Breast epithelium (tissue), 4 donors: Measurements from ENCODE around the gene TSKS. TPM values are rescaled to one million over a fixed set of nuclear protein-coding genes. Genes with fewer than 3 reads are reported as not detected.
A peak's percentile ranks its signal among the peaks of the same experiment; 100 is the strongest.

Experiments
- DNase-seq, 2 donors: peaks; one replicate each; pipeline ENCODE4 v3.0.0-alpha.2; 2019; ENCODE audit warnings: low spot score in 2 of 2
- H3K27ac ChIP-seq, 2 donors: fragments of 200-600 bp; sonication (generic) in 1 of 2; one replicate each; pipeline ENCODE4 v1.5.1; 2016 to 2019; ENCODE audit warnings: mild to moderate bottlenecking in 1 of 2
- H3K27me3 ChIP-seq, 2 donors: fragments of 200-600 bp; sonication (generic) in 1 of 2; one replicate each; pipeline versions ENCODE4 v1.5.1 to v1.6.0; 2017 to 2019; ENCODE audit warnings: control low read depth in 1 of 2, mild to moderate bottlenecking in 1 of 2
- H3K36me3 ChIP-seq: fragments of 200-600 bp; one replicate; pipeline ENCODE4 v1.5.1; 2019
- H3K4me1 ChIP-seq, 2 donors: fragments of 200-600 bp; sonication (generic); one replicate each; pipeline ENCODE4 v1.5.1; 2016 to 2019; ENCODE audit warnings: control low read depth in 1 of 2
- H3K4me3 ChIP-seq, 3 donors: fragments of 200-600 bp; sonication (generic); 1 replicate in 2 of 3; 2 replicates in 1 of 3; pipeline ENCODE4 v1.5.1; 2016 to 2019; ENCODE audit warnings: mild to moderate bottlenecking in 3 of 3, moderate library complexity in 2 of 3
- H3K9me3 ChIP-seq, 2 donors: fragments of 200-600 bp; sonication (generic) in 1 of 2; one replicate each; pipeline ENCODE4 v1.5.1; 2016 to 2019; ENCODE audit warnings: control low read depth in 1 of 2
- CTCF ChIP-seq, 3 donors: fragments of 450-650 bp; IDR thresholded peaks; one replicate each; pipeline ENCODE4 v1.5.1; 2016 to 2017; ENCODE audit warnings: antibody characterized with exemption in 3 of 3, mild to moderate bottlenecking in 3 of 3, moderate library complexity in 3 of 3
- POLR2A ChIP-seq: fragments of 450-650 bp; IDR thresholded peaks from one replicate; pipeline ENCODE4 v1.6.1; 2016; ENCODE audit warnings: antibody characterized with exemption, mild to moderate bottlenecking, moderate library complexity
- POLR2AphosphoS5 ChIP-seq, 3 donors: sonication (generic); formaldehyde crosslinking; IDR thresholded peaks; one replicate each; pipeline ENCODE4 v1.6.1; 2017; ENCODE audit warnings: antibody characterized with exemption in 3 of 3
- intact Hi-C: fragments of 100-400 bp; cut with DNase I; formaldehyde crosslinking; loops from one replicate; pipeline ENCODE4 v1.15.1; 2023; ENCODE audit warnings: low total_unique reads
- total RNA-seq, 3 donors: library from RNA; depleted of rRNA; stranded (reverse); fragments of >200 nt; gene quantifications; one replicate each; pipeline ENCODE4 v1.1.0, GENCODE V29; 2016

Gene TSKS
- total RNA-seq, 3 donors from 2014 or later: 0.33 to 0.96 TPM; not detected in 1

GRCh38 chr19:49749771-49750170 is 13.3 kb downstream of the TSKS start:
- Histone ChIP-seq H3K27me3 (no peaks in the 10 kb centered on the region), H3K4me1 (no peaks in the 10 kb centered on the region), H3K36me3 (no peaks in the 10 kb centered on the region), H3K9me3 (no peaks in the 10 kb centered on the region), H3K27ac (no peak overlapping the region), H3K4me3 (no peak overlapping the region)
- no peak for DNase-seq
- TF ChIP-seq POLR2AphosphoS5 (IDR thresholded peaks at IDR 0.05): no peak
- no peak for TF ChIP-seq POLR2A
- TF ChIP-seq CTCF (IDR thresholded peaks at IDR 0.05): no peak
- intact Hi-C loops: loop anchor here (1.0 kb wide), 1 partner anchor 49 kb away; no protein-coding TSS in a partner anchor

GRCh38 chr19:49749055-49749716 is 13.9 kb downstream of the TSKS start:
- no peak overlapping the region for H3K27ac ChIP-seq
- H3K27me3 ChIP-seq: no peaks in the 10 kb centered on the region
- intact Hi-C loops: loop anchor here (1.0 kb wide), 1 partner anchor 49 kb away; no protein-coding TSS in a partner anchor
- H3K36me3 ChIP-seq: no peaks in the 10 kb centered on the region
- H3K4me1 ChIP-seq: no peaks in the 10 kb centered on the region
- H3K4me3 ChIP-seq: no peak overlapping the region
- TF ChIP-seq POLR2A (no peak), CTCF (IDR thresholded peaks at IDR 0.05) (no peak), POLR2AphosphoS5 (IDR thresholded peaks at IDR 0.05) (no peak)
- no peaks in the 10 kb centered on the region for H3K9me3 ChIP-seq
- DNase-seq: no peak

- H3K4me1 ChIP-seq: no peaks in the 10 kb centered on the region
- DNase-seq: peak in 1 of 2 donors; percentile 26
- no peaks in the 10 kb centered on the region for H3K9me3 ChIP-seq
- no peak overlapping the region for H3K27ac ChIP-seq
- peak overlapping the region in 1 of 3 donors; percentile 6 for H3K4me3 ChIP-seq
- H3K36me3 ChIP-seq: no peaks in the 10 kb centered on the region
- intact Hi-C loops: no loop called here
- no peaks in the 10 kb centered on the region for H3K27me3 ChIP-seq
- TF ChIP-seq POLR2A (no peak), CTCF (IDR thresholded peaks at IDR 0.05) (no peak), POLR2AphosphoS5 (IDR thresholded peaks at IDR 0.05) (no peak)
Measured at GRCh38 chr19:49746206-49746958, 16.7 kb downstream of the TSKS start.

- TF ChIP-seq POLR2A (no peak), CTCF (IDR thresholded peaks at IDR 0.05) (no peak), POLR2AphosphoS5 (IDR thresholded peaks at IDR 0.05) (no peak)
- no peak for DNase-seq
- no peaks in the 10 kb centered on the region for H3K9me3 ChIP-seq
- intact Hi-C loops: no loop called here
- no peak overlapping the region for H3K27ac ChIP-seq
- no peak overlapping the region for H3K4me3 ChIP-seq
- H3K4me1 ChIP-seq: no peaks in the 10 kb centered on the region
- no peaks in the 10 kb centered on the region for H3K36me3 ChIP-seq
- H3K27me3 ChIP-seq: no peaks in the 10 kb centered on the region
Measured at GRCh38 chr19:49744946-49745381, 18.1 kb downstream of the TSKS start.
